ENCODE data around the gene LIN7A. TPM values are rescaled to one million over a fixed set of nuclear protein-coding genes. Genes with fewer than 3 reads are reported as not detected.
A peak's percentile ranks its signal among the peaks of the same experiment; 100 is the strongest.

LIN7A gene
- total RNA-seq, 1 donor from 2014 or later, result 4.3 TPM

DNA sequence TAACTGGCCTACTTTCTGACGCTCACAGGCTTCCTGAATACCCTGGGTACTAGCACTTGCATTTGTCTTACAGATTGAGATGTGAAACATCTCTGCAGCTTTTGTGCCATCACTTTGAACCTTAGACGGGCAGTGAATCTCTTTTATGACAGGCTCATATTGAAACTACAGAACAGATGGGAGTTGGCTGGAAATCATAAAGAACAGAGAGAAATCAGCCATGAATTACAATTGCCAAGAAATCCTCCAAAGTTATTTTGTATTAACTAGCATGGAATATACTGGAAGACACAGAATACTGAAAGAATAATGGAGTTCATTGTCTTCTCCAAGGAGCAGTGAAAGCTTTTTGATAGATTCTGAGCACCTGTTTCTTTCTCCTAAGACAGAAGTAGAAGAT is 188.3 kb downstream of the LIN7A start:
- DNase-seq, result peak; percentile 91

GRCh38 chr12:80747800-80748199 is 189.9 kb downstream of the LIN7A start:
- no peak for DNase-seq

GRCh38 chr12:80745851-80746505 is 191.8 kb downstream of the LIN7A start:
- peak; percentile 88 for DNase-seq

Small RNAs within 50 kb of the gene (small RNA-seq; reads per million reads assigned to genes)
- gene MIR617 (ENCODE audit: low replicate concordance) (not detected), gene MIR618 (ENCODE audit: low replicate concordance) (0.16 reads per million, percentile 9 among the genes with 10 or more reads in this experiment)

Other genes with a start within 250 kb of the LIN7A start
- gene MYF6, start 230.3 kb downstream of the LIN7A start, total RNA-seq, result 164 TPM
- gene MYF5, start 221.0 kb downstream of the LIN7A start, total RNA-seq, result 48.5 TPM
- gene ACSS3, start 140.1 kb upstream of the LIN7A start, total RNA-seq, result 11.1 TPM

Data from tongue (tissue), 3 donors.